HG03558 (cell line): Measurements from ENCODE around the gene VSTM4.

Experiments
- ATAC-seq: cut with Tn5 transposase; IDR thresholded peaks from one replicate; pipeline ENCODE4 v1.9.1; 2021; ENCODE audit warnings: moderate number of reproducible peaks; ENCODE audit not compliant: unreplicated experiment; ENCODE audit errors: extremely low read depth

Gene VSTM4

GRCh38 chr10:49076319-49076718 lies 39.0 kb downstream of the VSTM4 start:
- no peak for ATAC-seq

DNA sequence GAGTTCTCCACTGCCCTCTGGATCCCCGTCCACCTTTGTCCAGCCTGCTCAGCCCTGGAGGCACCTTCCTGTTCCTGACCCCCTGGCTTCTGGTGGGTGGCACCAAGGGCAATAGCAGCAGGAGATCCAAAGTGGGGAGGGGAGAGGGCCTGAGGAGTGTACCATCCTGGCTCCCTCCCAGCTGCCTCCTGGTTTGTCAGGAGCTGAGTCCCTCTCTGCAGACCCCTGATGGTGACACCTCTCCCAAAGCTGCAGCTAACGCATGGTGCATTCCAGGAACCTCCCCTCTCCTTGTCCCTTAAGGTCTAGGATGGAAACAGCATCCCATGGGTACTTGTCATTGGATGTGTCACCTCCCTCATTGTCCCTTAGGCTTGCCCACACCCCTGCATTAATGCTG lies 39.6 kb downstream of the VSTM4 start:
- ATAC-seq, result no peak

DNA sequence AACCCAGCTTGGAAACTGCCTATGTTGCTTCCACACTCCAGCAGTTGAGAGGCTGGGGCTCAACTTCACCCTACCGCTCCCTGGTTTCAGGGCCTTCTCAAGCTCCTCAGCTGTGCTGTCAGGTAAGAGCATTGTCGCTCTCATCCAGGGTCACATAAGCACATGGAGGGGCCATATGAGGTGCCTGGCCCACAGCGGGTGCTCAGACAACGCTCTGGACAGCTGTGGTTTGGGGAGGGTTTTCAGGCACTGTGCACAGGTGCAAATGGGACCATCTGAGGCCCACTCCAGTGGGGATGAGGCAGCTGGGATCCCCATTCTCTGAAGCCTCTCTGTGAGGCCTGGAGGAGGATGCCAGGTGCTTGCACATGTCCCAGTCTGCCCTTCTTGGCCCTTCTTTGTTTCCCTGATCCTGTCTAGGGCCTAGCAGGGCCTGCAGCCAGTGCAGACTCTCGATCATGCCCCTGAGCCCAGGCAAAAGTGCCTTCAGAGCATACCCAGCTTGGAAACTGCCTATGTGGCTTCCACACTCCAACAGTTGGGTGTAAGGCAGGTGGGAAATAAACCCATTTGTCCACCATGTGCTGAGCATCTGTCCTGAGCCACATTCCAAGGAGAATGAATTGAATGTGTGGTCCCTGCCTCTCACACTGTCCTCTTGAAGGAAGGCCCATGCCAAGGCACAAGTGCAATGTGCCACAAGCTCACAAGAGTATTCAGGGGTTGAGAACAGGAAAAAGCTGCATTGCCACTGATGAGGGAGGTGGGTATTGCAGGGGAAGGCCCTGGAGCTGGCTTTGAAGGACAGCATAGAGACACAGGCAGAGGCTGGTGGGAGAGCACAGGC lies 40.3 kb downstream of the VSTM4 start:
- no peak for ATAC-seq

GRCh38 chr10:49072166-49072885 lies 43.0 kb downstream of the VSTM4 start:
- ATAC-seq, result no peak

DNA sequence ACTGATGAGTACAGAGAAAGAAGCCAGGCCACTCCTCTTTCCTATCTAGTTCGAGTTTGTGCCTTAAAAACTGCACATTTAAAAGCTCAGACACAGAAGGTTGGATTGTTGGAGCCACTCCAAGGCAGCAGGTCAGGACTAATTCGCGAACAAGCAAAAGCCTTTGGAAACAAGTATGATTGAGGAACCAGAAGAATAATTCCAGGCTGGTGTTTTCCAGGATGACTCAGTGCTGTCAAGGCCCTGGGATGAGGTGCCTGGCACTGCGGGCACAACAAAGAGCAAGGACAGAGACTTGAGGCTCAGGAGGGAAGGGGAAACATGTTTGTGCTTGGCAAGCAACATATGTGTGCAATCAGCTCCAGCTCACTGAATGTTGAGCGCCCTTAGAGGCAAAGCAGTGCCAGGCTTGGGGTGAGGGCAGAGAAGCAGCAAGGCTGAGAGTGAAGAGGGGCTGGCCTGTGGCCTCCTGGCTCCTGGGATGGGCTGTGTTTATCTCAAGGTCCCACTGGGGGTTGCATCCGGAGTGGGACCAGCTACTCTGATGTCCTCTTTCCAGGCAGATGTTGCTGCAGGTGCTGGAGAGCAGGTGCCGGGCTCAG lies 44.1 kb downstream of the VSTM4 start:
- no peak for ATAC-seq

GRCh38 chr10:49070701-49071100 lies 44.6 kb downstream of the VSTM4 start:
- ATAC-seq, result no peak

DNA sequence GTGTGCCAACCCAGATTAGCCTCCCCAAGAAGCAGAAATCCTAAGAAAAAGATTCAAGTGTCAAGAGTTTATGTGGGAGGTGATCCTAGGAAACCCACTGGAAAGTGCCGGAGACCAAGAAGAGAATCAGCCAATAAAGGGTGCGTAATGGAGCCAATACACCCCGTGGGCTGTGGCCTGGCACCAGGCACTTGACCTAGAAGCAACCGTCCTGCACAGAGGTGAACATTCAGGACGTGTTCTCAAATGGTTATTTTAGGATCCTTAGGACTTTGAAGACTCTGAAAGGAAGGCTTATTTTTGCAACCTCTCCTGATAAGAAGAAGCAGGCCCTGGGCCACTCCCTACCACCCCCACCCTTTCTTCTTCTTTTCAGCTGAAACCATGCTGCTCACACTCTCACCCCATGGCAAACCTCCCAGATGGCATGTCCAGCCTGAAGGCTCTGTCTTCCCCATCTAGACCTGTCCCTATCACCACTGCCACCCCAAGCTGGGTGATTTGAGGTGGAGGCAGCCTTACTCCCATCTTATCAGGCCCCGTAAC lies 46.6 kb downstream of the VSTM4 start:
- no peak for ATAC-seq

GRCh38 chr10:49068209-49068608 lies 47.1 kb downstream of the VSTM4 start:
- ATAC-seq, result no peak

- ATAC-seq, result no peak
Observed at GRCh38 chr10:49066944-49067730, 48.2 kb downstream of the VSTM4 start.

DNA sequence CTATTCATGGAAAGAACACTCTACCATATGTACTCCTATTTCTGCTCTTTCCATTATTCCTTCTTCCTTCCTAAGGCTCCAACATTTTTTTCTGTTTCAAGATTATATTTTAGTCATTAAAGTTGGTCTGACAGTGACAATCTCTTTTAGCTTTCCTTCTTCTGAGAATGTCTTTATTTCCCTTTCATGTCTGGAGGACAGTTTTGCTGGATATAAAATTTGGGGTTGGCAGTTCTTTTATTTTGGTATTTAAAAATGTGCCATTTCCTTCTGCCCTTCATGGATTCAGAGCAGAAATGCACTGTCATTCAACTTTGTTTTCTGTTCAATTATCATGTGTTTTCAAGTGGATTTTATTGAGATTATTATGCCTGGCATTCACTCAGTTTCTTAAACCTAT lies 53.1 kb downstream of the VSTM4 start:
- no peak for ATAC-seq

- no peak for ATAC-seq
Observed at GRCh38 chr10:49061667-49062066, 53.7 kb downstream of the VSTM4 start.

GRCh38 chr10:49058463-49059255 lies 56.7 kb downstream of the VSTM4 start:
- no peak for ATAC-seq

- ATAC-seq, result no peak
Observed at GRCh38 chr10:49057231-49057880, 58.0 kb downstream of the VSTM4 start.

GRCh38 chr10:49056356-49056755 lies 59.0 kb downstream of the VSTM4 start:
- no peak for ATAC-seq

GRCh38 chr10:49055221-49055849 lies 60.0 kb downstream of the VSTM4 start:
- ATAC-seq, result no peak

DNA sequence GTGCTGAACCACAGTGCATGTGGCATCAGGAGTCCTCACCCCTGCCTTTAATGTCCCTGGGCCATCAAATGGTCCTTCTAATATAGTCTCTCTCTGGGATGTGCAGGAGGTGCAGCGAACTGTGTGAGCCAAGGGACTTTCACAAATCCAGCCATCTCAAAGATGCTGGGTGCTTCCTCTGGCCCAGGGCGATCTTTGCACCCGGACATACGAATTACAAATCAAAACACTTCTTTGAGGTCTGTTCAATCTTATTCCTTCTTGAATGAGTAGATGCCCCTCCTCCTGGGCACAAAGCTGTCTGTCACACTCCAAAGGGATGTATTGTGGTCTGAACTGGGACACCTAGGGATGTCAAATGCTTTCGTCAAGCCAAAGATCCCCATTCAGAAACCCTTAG lies 60.6 kb downstream of the VSTM4 start:
- ATAC-seq, result no peak

GRCh38 chr10:49053998-49054692 lies 61.2 kb downstream of the VSTM4 start:
- no peak for ATAC-seq
